ENCODE measurements around the gene ATP9A.

DNA sequence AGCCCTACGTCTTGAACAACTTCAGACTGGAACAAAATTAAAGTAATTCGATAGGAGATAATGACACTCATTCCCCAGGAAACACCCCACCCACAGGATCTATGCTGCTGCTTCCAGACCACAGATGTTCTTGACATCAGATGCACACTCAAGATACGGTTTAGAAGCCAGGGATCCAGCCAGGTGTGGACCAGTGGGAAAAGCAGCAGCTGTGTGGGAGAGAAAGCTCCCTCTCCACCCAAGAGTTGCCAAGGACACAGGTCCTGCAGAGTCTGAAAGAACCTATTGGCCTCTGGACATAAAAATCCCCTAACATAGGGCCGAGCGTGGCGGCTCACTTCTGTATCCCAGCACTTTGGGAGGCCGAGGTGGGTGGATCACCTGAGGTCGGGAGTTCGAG is 133.9 kb downstream of the ATP9A start:
- TF ChIP-seq CTCF (IDR thresholded peaks at IDR 0.05) (no peak), POLR2A (IDR thresholded peaks at IDR 0.05) (no peak)

All from body of pancreas (tissue), 4 donors.